Left lobe of liver (tissue), 2 donors: ENCODE measurements around the gene DNAJC22. TPM values are rescaled to one million over a fixed set of nuclear protein-coding genes. Genes with fewer than 3 reads are reported as not detected.
A peak's percentile ranks its signal among the peaks of the same experiment; 100 is the strongest.
"Not testable (repeated sequence)": the region's sequence is repeated elsewhere in the genome, so short reads cannot be mapped to it uniquely, and the experiment has no call there.

Experiments used
- ATAC-seq: fragments of 200-7000 bp; cut with Tn5 transposase; one replicate; pipeline ENCODE4 v1.9.1; 2020; ENCODE audit warnings: mild to moderate bottlenecking, moderate library complexity
- DNase-seq: peaks from one replicate; pipeline ENCODE4 v3.0.0-alpha.2; 2020; ENCODE audit warnings: low spot score
- total RNA-seq: library from RNA; stranded (reverse); gene quantifications from one replicate; pipeline ENCODE4 v1.2.1, GENCODE V29; 2021
- donor health status: DM: no; HTN: no; CAD: no; lungs with moderate emphysema.
- donor health status: DM: no; HTN: yes; CAD: no.

DNAJC22 gene
- total RNA-seq, 1 donor from 2014 or later = 42.3 TPM

GRCh38 chr12:49330631-49331379 lies 15.9 kb upstream of the DNAJC22 start:
- DNase-seq (peak; percentile 40), ATAC-seq (no peak)

- ATAC-seq (peak; percentile 98), DNase-seq (peak; percentile 73)
Observed at GRCh38 chr12:49331380-49332222, 15.1 kb upstream of the DNAJC22 start.

- ATAC-seq = no peak
- DNase-seq = no peak
Observed at GRCh38 chr12:49332441-49332861, 14.2 kb upstream of the DNAJC22 start.

- no peak for ATAC-seq
- DNase-seq = peak; percentile 34
Observed at GRCh38 chr12:49332891-49333371, 13.8 kb upstream of the DNAJC22 start.

- not testable (repeated sequence) for ATAC-seq
- peak; percentile 23 for DNase-seq
Observed at GRCh38 chr12:49333778-49334177, 12.9 kb upstream of the DNAJC22 start.

GRCh38 chr12:49334226-49334625 lies 12.5 kb upstream of the DNAJC22 start:
- DNase-seq (no peak), ATAC-seq (no peak)

- DNase-seq = no peak
- no peak for ATAC-seq
Observed at GRCh38 chr12:49334681-49335080, 12.0 kb upstream of the DNAJC22 start.

- DNase-seq = no peak
- ATAC-seq = no peak
Observed at GRCh38 chr12:49335118-49335954, 11.4 kb upstream of the DNAJC22 start.

GRCh38 chr12:49335955-49336644 lies 10.6 kb upstream of the DNAJC22 start:
- ATAC-seq = no peak
- no peak for DNase-seq

GRCh38 chr12:49336645-49337584 lies 9.8 kb upstream of the DNAJC22 start, which contains the start of gene C1QL4:
TSS of gene C1QL4 (minus strand) at chr12:49337188. CDS start at chr12:49336477, 711 bp downstream.
- DNase-seq (peak; percentile 70), ATAC-seq (peak; percentile 97)

- DNase-seq (no peak), ATAC-seq (no peak)
Observed at GRCh38 chr12:49338830-49339463, 7.7 kb upstream of the DNAJC22 start.

GRCh38 chr12:49339464-49339861 lies 7.2 kb upstream of the DNAJC22 start:
- no peak for ATAC-seq
- DNase-seq = no peak

- ATAC-seq = no peak
- DNase-seq = no peak
Observed at GRCh38 chr12:49340095-49340870, 6.4 kb upstream of the DNAJC22 start.

GRCh38 chr12:49340971-49341776 lies 5.5 kb upstream of the DNAJC22 start:
- no peak for DNase-seq
- ATAC-seq = no peak

GRCh38 chr12:49341777-49342065 lies 5.0 kb upstream of the DNAJC22 start:
- ATAC-seq = no peak
- no peak for DNase-seq

- DNase-seq (peak; percentile 68), ATAC-seq (peak; percentile 51)
Observed at GRCh38 chr12:49342066-49342913, 4.4 kb upstream of the DNAJC22 start.
